ENCODE results near the gene SLC35F3.

The SLC35F3 gene

GRCh38 chr1:234001817-234002216 is 97.3 kb downstream of the SLC35F3 start:
- ATAC-seq (ENCODE audit: low read depth): no peak
- Mint-ChIP-seq H3K4me1 (no peaks in the 10 kb centered on the region), H3K36me3 (no peaks in the 10 kb centered on the region), H3K27me3 (peaks cover 11% of the 10 kb centered on the region), H3K4me3 (no peak overlapping the region), H3K27ac (no peak overlapping the region), H3K9me3 (peaks cover 1% of the 10 kb centered on the region)
- no peak for DNase-seq (ENCODE audit: low spot score in 2 of 2)

GRCh38 chr1:234004591-234004990 is 100.1 kb downstream of the SLC35F3 start:
- H3K4me1 Mint-ChIP-seq: no peaks in the 10 kb centered on the region
- no peaks in the 10 kb centered on the region for H3K36me3 Mint-ChIP-seq
- H3K9me3 Mint-ChIP-seq: peaks cover 1% of the 10 kb centered on the region
- H3K4me3 Mint-ChIP-seq: no peak overlapping the region
- no peak overlapping the region for H3K27ac Mint-ChIP-seq
- H3K27me3 Mint-ChIP-seq: peaks cover 3% of the 10 kb centered on the region
- DNase-seq (ENCODE audit: low spot score in 2 of 2) (no peak), ATAC-seq (ENCODE audit: low read depth) (no peak)

- Mint-ChIP-seq H3K27ac (no peak overlapping the region), H3K4me3 (no peak overlapping the region), H3K27me3 (peaks cover 8% of the 10 kb centered on the region), H3K36me3 (no peaks in the 10 kb centered on the region), H3K9me3 (peaks cover 4% of the 10 kb centered on the region), H3K4me1 (no peaks in the 10 kb centered on the region)
- no peak for ATAC-seq (ENCODE audit: low read depth)
- DNase-seq (ENCODE audit: low spot score in 2 of 2): no peak
Measured at GRCh38 chr1:234007684-234008083, 103.2 kb downstream of the SLC35F3 start.

- H3K4me3 Mint-ChIP-seq: no peak overlapping the region
Measured at GRCh38 chr1:234008591-234008990, 104.1 kb downstream of the SLC35F3 start.

GRCh38 chr1:234009668-234010067 is 105.2 kb downstream of the SLC35F3 start:
- Mint-ChIP-seq H3K4me1 (no peaks in the 10 kb centered on the region), H3K36me3 (no peaks in the 10 kb centered on the region), H3K27me3 (peaks cover 9% of the 10 kb centered on the region), H3K4me3 (no peak overlapping the region), H3K27ac (no peak overlapping the region), H3K9me3 (peaks cover 4% of the 10 kb centered on the region)
- DNase-seq (ENCODE audit: low spot score in 2 of 2): no peak
- ATAC-seq (ENCODE audit: low read depth): no peak

More at GRCh38 chr1:234008591-234008990, 104.1 kb downstream of the SLC35F3 start:
- Mint-ChIP-seq H3K27me3 (peaks cover 9% of the 10 kb centered on the region), H3K36me3 (no peaks in the 10 kb centered on the region), H3K4me1 (no peaks in the 10 kb centered on the region), H3K27ac (no peak overlapping the region), H3K9me3 (peaks cover 4% of the 10 kb centered on the region)
- no peak for DNase-seq (ENCODE audit: low spot score in 2 of 2)
- no peak for ATAC-seq (ENCODE audit: low read depth)

- Mint-ChIP-seq H3K9me3 (peaks cover 9% of the 10 kb centered on the region), H3K36me3 (no peaks in the 10 kb centered on the region), H3K4me3 (no peak overlapping the region), H3K4me1 (no peaks in the 10 kb centered on the region), H3K27me3 (peaks cover 12% of the 10 kb centered on the region), H3K27ac (no peak overlapping the region)
- ATAC-seq (ENCODE audit: low read depth) (no peak), DNase-seq (ENCODE audit: low spot score in 2 of 2) (no peak)
Measured at GRCh38 chr1:234014208-234014607, 109.7 kb downstream of the SLC35F3 start.

GRCh38 chr1:234018816-234019215 is 114.3 kb downstream of the SLC35F3 start:
- H3K27ac Mint-ChIP-seq: no peak overlapping the region
- no peak overlapping the region for H3K4me3 Mint-ChIP-seq
- no peaks in the 10 kb centered on the region for H3K4me1 Mint-ChIP-seq
- no peak for ATAC-seq (ENCODE audit: low read depth)
- DNase-seq (ENCODE audit: low spot score in 2 of 2): no peak
- H3K27me3 Mint-ChIP-seq: peaks cover 9% of the 10 kb centered on the region
- H3K36me3 Mint-ChIP-seq: no peaks in the 10 kb centered on the region
- H3K9me3 Mint-ChIP-seq: peaks cover 7% of the 10 kb centered on the region

- Mint-ChIP-seq H3K27ac (no peak overlapping the region), H3K27me3 (peaks cover 9% of the 10 kb centered on the region), H3K4me3 (no peak overlapping the region), H3K9me3 (peaks cover 7% of the 10 kb centered on the region), H3K36me3 (no peaks in the 10 kb centered on the region), H3K4me1 (no peaks in the 10 kb centered on the region)
- no peak for ATAC-seq (ENCODE audit: low read depth)
- no peak for DNase-seq (ENCODE audit: low spot score in 2 of 2)
Measured at GRCh38 chr1:234019387-234019786, 114.9 kb downstream of the SLC35F3 start.

- Mint-ChIP-seq H3K27me3 (peaks cover 6% of the 10 kb centered on the region), H3K36me3 (no peaks in the 10 kb centered on the region), H3K4me3 (no peak overlapping the region), H3K9me3 (peaks cover 3% of the 10 kb centered on the region), H3K4me1 (no peaks in the 10 kb centered on the region), H3K27ac (no peak overlapping the region)
- no peak for ATAC-seq (ENCODE audit: low read depth)
- no peak for DNase-seq (ENCODE audit: low spot score in 2 of 2)
Measured at GRCh38 chr1:234022302-234022701, 117.8 kb downstream of the SLC35F3 start.

GRCh38 chr1:234039603-234040002 is 135.1 kb downstream of the SLC35F3 start:
- DNase-seq (ENCODE audit: low spot score in 2 of 2): no peak
- Mint-ChIP-seq H3K4me3 (no peak overlapping the region), H3K36me3 (no peaks in the 10 kb centered on the region), H3K9me3 (peaks cover 1% of the 10 kb centered on the region), H3K27me3 (peaks cover 1% of the 10 kb centered on the region), H3K27ac (no peak overlapping the region), H3K4me1 (no peaks in the 10 kb centered on the region)
- no peak for ATAC-seq (ENCODE audit: low read depth)

- no peak for DNase-seq (ENCODE audit: low spot score in 2 of 2)
- H3K36me3 Mint-ChIP-seq: no peaks in the 10 kb centered on the region
- H3K4me3 Mint-ChIP-seq: no peak overlapping the region
- no peaks in the 10 kb centered on the region for H3K4me1 Mint-ChIP-seq
- ATAC-seq (ENCODE audit: low read depth): no peak
- peaks cover 1% of the 10 kb centered on the region for H3K27me3 Mint-ChIP-seq
- H3K9me3 Mint-ChIP-seq: peaks cover 1% of the 10 kb centered on the region
- H3K27ac Mint-ChIP-seq: no peak overlapping the region
Measured at GRCh38 chr1:234040446-234041317, 136.2 kb downstream of the SLC35F3 start.

GRCh38 chr1:234044079-234044478 is 139.6 kb downstream of the SLC35F3 start:
- Mint-ChIP-seq H3K4me1 (no peaks in the 10 kb centered on the region), H3K27me3 (no peaks in the 10 kb centered on the region), H3K36me3 (no peaks in the 10 kb centered on the region), H3K9me3 (peaks cover 11% of the 10 kb centered on the region), H3K27ac (no peak overlapping the region), H3K4me3 (no peak overlapping the region)
- no peak for DNase-seq (ENCODE audit: low spot score in 2 of 2)
- ATAC-seq (ENCODE audit: low read depth): no peak

- ATAC-seq (ENCODE audit: low read depth) (no peak), DNase-seq (ENCODE audit: low spot score in 2 of 2) (no peak)
- Mint-ChIP-seq H3K4me3 (no peak overlapping the region), H3K27me3 (no peaks in the 10 kb centered on the region), H3K9me3 (peaks cover 14% of the 10 kb centered on the region), H3K27ac (no peak overlapping the region), H3K36me3 (peaks cover 1% of the 10 kb centered on the region), H3K4me1 (no peaks in the 10 kb centered on the region)
Measured at GRCh38 chr1:234047123-234047522, 142.6 kb downstream of the SLC35F3 start.

GRCh38 chr1:234062166-234062565 is 157.7 kb downstream of the SLC35F3 start:
- Mint-ChIP-seq H3K27me3 (peaks cover 5% of the 10 kb centered on the region), H3K4me1 (peaks cover 3% of the 10 kb centered on the region), H3K9me3 (peaks cover 9% of the 10 kb centered on the region), H3K27ac (no peak overlapping the region), H3K36me3 (peaks cover 3% of the 10 kb centered on the region), H3K4me3 (no peak overlapping the region)
- DNase-seq (ENCODE audit: low spot score in 2 of 2) (no peak), ATAC-seq (ENCODE audit: low read depth) (no peak)

Data from memory B cell (primary cell).